Measurements from ENCODE around the gene ARHGAP1.

Gene ARHGAP1

GRCh38 chr11:46635557-46636139 lies 64.8 kb downstream of the ARHGAP1 start:
- DNase-seq = no peak

DNA sequence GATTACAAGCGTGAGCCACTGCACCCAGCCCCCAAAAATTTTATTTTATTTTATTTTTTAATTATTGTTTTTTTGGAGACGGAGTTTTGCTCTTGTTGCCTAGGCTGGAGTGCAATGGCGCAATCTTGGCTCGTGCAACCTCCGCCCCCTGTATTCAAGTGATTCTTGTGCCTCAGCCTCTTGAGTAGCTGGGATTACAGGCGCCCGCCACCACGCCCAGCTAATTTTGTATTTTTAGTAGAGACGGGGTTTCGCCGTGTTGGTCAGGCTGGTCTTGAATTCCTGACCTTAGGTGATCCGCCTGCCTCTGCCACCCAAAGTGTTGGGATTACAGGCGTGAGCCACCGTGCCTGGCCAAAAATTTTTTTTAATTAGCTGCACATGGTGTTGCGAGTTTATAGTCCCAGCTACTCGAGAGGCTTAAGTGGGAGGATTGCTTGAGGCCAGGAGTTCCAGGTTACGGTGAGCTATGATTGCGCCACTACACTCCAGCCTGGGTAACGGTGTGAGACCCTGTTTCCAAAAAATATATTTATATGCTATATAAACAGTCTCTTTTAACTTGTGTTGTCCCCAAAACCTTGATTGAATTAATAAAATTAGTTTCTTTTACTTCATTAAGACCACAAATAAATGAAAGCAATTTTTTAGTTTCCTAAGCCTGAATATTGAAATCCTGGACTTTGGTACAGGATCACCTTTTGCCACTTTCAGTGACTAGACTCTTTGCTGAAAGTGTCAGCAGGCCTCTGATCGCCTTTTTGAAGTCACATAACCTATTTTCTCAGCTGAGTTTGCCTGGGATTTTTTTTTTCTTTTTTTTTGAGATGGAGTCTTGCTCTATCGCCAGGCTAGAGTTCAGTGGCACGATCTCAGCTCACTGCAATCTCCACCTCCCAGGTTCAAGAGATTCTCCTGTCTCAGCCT lies 66.9 kb downstream of the ARHGAP1 start:
- no peak for DNase-seq

DNA sequence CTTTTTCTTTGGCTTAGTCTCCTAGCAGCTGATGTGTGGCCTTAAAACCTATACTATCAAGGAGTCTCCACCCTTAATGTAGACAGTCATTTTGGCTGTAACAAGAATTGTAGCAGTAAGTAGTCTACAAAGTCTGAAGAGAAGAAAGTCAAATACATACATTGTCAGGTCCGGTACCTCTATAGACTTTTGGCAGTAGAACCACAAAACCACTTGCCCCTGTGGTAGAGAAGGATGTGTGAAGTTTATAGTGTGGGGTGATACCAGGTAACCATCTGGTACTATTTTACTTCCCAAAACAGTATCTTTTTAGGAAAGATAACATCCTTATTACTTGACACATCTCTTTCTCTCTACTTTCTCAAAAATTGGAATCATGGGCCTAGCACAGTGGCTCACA lies 67.9 kb downstream of the ARHGAP1 start:
- no peak for DNase-seq

DNA sequence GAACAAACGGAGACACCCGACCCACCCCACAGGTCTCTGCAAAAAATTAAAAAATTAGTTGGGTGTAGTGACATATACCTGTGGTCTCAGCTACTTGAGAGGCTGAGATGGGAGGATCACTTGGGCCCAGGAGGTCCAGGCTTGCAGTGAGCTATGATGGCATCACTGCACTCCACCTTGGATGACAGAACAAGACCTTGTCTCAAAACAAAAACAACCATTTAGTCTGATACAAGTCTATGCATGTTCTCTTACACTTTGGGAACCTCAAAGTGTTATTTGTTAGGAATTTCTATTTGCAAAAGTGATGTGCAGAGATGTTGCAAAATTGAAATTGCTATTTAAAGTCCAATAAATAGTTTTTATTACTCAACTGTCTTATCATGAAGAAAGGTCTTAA lies 68.7 kb downstream of the ARHGAP1 start:
- DNase-seq = no peak

DNA sequence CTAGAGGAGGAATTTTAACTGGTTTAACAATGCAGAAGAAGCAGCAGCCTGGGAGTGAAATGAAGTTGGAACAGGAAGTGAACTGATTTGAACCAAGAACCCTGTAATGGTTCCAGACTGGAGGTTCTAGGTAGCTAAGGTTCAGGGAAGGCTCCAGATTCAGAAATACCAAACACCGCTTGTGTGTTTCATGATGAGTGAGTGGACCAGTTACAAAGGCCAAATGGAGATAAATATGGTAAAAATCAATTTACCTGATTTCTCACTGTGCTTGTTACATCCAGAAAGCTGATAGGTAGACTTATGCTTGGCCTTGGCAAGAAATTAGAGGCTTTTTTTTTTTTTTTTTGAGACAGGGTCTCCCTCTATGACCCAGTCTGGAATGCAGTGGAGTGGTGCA lies 70.2 kb downstream of the ARHGAP1 start:
- DNase-seq = no peak

DNA sequence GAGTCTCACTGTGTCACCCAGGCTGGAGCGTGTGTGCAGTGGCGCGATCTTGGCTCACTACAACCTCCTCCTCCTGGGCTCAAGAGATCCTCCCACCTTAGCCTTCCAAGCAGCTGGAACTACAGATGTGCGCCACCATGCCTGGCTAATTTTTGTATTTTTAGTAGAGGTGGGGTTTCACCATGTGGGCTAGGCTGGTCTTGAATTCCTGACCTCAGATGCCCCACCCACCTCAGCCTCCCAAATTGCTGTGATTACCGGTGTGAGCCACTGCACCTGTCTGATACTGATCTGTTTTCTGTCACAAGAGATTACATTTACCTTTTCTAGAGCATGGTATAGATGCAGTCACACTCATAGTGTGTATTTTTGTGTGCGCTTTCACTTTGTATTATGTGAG lies 71.5 kb downstream of the ARHGAP1 start:
- no peak for DNase-seq

Measured in fibroblast of skin of right quadriceps (primary cell).